Vagina (tissue), 2 donors: ENCODE measurements around the gene BGN.

Experiments used
- POLR2A ChIP-seq, 2 donors: fragments of 450-650 bp; IDR thresholded peaks; one replicate each; pipeline ENCODE4 v1.6.1; 2017; ENCODE audit warnings: antibody characterized with exemption in 2 of 2, mild to moderate bottlenecking in 2 of 2, moderate library complexity in 2 of 2
- TF ChIP-seq, protein P1 (sequence below), 3 experiments: fragments of 450-650 bp in 2 of 3; fragments of 200-600 bp in 1 of 3; sonication (generic) in 1 of 3; IDR thresholded peaks; one replicate each; pipeline ENCODE4 v1.5.1; 2017 to 2019; ENCODE audit warnings: antibody characterized with exemption in 3 of 3, mild to moderate bottlenecking in 2 of 3, moderate library complexity in 2 of 3

GRCh38 chrX:153526042-153526441 is 31.3 kb downstream of the BGN start:
- TF ChIP-seq, protein P1, sequence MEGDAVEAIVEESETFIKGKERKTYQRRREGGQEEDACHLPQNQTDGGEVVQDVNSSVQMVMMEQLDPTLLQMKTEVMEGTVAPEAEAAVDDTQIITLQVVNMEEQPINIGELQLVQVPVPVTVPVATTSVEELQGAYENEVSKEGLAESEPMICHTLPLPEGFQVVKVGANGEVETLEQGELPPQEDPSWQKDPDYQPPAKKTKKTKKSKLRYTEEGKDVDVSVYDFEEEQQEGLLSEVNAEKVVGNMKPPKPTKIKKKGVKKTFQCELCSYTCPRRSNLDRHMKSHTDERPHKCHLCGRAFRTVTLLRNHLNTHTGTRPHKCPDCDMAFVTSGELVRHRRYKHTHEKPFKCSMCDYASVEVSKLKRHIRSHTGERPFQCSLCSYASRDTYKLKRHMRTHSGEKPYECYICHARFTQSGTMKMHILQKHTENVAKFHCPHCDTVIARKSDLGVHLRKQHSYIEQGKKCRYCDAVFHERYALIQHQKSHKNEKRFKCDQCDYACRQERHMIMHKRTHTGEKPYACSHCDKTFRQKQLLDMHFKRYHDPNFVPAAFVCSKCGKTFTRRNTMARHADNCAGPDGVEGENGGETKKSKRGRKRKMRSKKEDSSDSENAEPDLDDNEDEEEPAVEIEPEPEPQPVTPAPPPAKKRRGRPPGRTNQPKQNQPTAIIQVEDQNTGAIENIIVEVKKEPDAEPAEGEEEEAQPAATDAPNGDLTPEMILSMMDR (IDR thresholded peaks at IDR 0.05) = no peak
- TF ChIP-seq POLR2A (IDR thresholded peaks at IDR 0.05) = no peak
